OCI-LY1 (cell line): ENCODE measurements around the gene KSR1.

Experiments used
- CTCF ChIP-seq: fragments of 200-600 bp; sonication (generic), shearing (Covaris generic); IDR thresholded peaks from 2 replicates; pipeline ENCODE4 v1.5.1; 2017; ENCODE audit warnings: mild to moderate bottlenecking, antibody characterized with exemption, low read length, moderate library complexity, mixed read lengths
- EZH2 ChIP-seq: fragments of 200-600 bp; sonication (generic), shearing (Covaris generic); IDR thresholded peaks from 2 replicates; pipeline ENCODE4 v1.8.0; 2017; ENCODE audit warnings: borderline replicate concordance, mixed run types, mild to moderate bottlenecking, antibody characterized with exemption, low read length, moderate library complexity, mixed read lengths

GRCh38 chr17:27414694-27415093 is 41.6 kb upstream of the KSR1 start:
- no peak for TF ChIP-seq CTCF
- TF ChIP-seq EZH2, result no peak
